Hepatocyte (in vitro differentiated cells): ENCODE measurements around the gene PSMB7. TPM values are rescaled to one million over a fixed set of nuclear protein-coding genes. Genes with fewer than 3 reads are reported as not detected.

Experiments used
- DNase-seq: peaks from one replicate; pipeline ENCODE4 v3.0.0-alpha.2; 2016; ENCODE audit warnings: low spot score
- H2AFZ ChIP-seq: fragments of 200-600 bp; sonication (generic); 2 replicates; pipeline ENCODE4 v1.6.0; 2016; ENCODE audit warnings: antibody characterized with exemption, mild to moderate bottlenecking
- H3K27ac ChIP-seq: fragments of 200-600 bp; sonication (generic); 2 replicates; pipeline ENCODE4 v1.5.1; 2016; ENCODE audit warnings: mild to moderate bottlenecking
- H3K27me3 ChIP-seq: fragments of 200-600 bp; sonication (generic); 2 replicates; pipeline ENCODE4 v1.6.1; 2016
- H3K36me3 ChIP-seq: fragments of 200-600 bp; sonication (generic); replicated peaks from 2 replicates; pipeline ENCODE4 v1.5.1; 2016; ENCODE audit warnings: low read depth; ENCODE audit not compliant: insufficient read depth
- H3K4me1 ChIP-seq: fragments of 200-600 bp; sonication (generic); 2 replicates; pipeline ENCODE4 v1.5.1; 2016; ENCODE audit warnings: mild to moderate bottlenecking, moderate library complexity; ENCODE audit not compliant: insufficient read depth
- H3K4me2 ChIP-seq: fragments of 200-600 bp; sonication (generic); 2 replicates; pipeline ENCODE4 v1.6.0; 2016
- H3K4me3 ChIP-seq: fragments of 200-600 bp; sonication (generic); 2 replicates; pipeline ENCODE4 v1.5.1; 2016; ENCODE audit warnings: mild to moderate bottlenecking
- H3K79me2 ChIP-seq: fragments of 200-600 bp; sonication (generic); 2 replicates; pipeline ENCODE4 v1.6.0; 2017; ENCODE audit warnings: mild to moderate bottlenecking
- H3K9me2 ChIP-seq: fragments of 200-600 bp; sonication (generic); replicated peaks from 2 replicates; pipeline ENCODE4 v1.6.0; 2017; ENCODE audit warnings: mild to moderate bottlenecking; ENCODE audit not compliant: insufficient read depth
- H3K9me3 ChIP-seq: fragments of 200-600 bp; sonication (generic); 2 replicates; pipeline ENCODE4 v1.5.1; 2016; ENCODE audit warnings: low read depth, mild to moderate bottlenecking
- H4K20me1 ChIP-seq: fragments of 200-600 bp; sonication (generic); 2 replicates; pipeline ENCODE4 v1.6.0; 2016; ENCODE audit warnings: mild to moderate bottlenecking; ENCODE audit not compliant: insufficient read depth, poor library complexity, severe bottlenecking
- CTCF ChIP-seq: fragments of 200-600 bp; sonication (generic); IDR thresholded peaks from 2 replicates; pipeline ENCODE4 v1.5.1; 2016; ENCODE audit warnings: antibody characterized with exemption, mild to moderate bottlenecking; ENCODE audit not compliant: poor library complexity
- EZH2 ChIP-seq: fragments of 200-600 bp; sonication (generic); IDR thresholded peaks from 2 replicates; pipeline ENCODE4 v1.6.1; 2016; ENCODE audit warnings: antibody characterized with exemption, mild to moderate bottlenecking, borderline replicate concordance
- EZH2phosphoT487 ChIP-seq: fragments of 200-600 bp; sonication (generic); IDR thresholded peaks from one replicate; pipeline ENCODE4 v1.6.1; 2018; ENCODE audit warnings: antibody characterized with exemption, mild to moderate bottlenecking, low read depth, moderate library complexity; ENCODE audit not compliant: unreplicated experiment, severe bottlenecking
- WGBS: methylation state at CpG from one replicate; pipeline ENCODE4 v1.1.6; 2016; ENCODE audit warnings: low lambda C conversion rate; ENCODE audit errors: missing lambda C conversion rate; 5-methylcytosine and 5-hydroxymethylcytosine counted together
- polyA plus RNA-seq: library from polyadenylated mRNA; unstranded; fragments of >200 nt; fragmentation: Nextera tagmentation; extraction: Ambion mirVana; gene quantifications from 2 replicates; pipeline ENCODE4 v1.2.1, GENCODE V29; 2016
- total RNA-seq: library from RNA; depleted of rRNA; stranded (reverse); fragments of >200 nt; gene quantifications from 2 replicates; pipeline ENCODE4 v1.2.3, GENCODE V29; 2014

The PSMB7 gene
- total and polyA plus RNA-seq, 2 experiments from 2014 or later, result 189 to 197 TPM

- Histone ChIP-seq H3K36me3 (no peaks in the 10 kb centered on the region), H3K4me1 (no peaks in the 10 kb centered on the region), H2AFZ (no peak overlapping the region), H3K4me3 (no peak overlapping the region), H3K4me2 (no peak overlapping the region), H3K27ac (no peak overlapping the region), H4K20me1 (peaks cover 29% of the 10 kb centered on the region), H3K9me2 (no peaks in the 10 kb centered on the region), H3K27me3 (no peaks in the 10 kb centered on the region), H3K9me3 (no peaks in the 10 kb centered on the region), H3K79me2 (peaks cover 61% of the 10 kb centered on the region)
- WGBS, result 96% methylated on average over 4 of the region's 4 CpGs
- TF ChIP-seq EZH2phosphoT487 (no peak), EZH2 (no peak), CTCF (no peak)
- no peak for DNase-seq
These were observed 12.0 kb downstream of the PSMB7 start for GRCh38 chr9:124403246-124403645.

GRCh38 chr9:124399968-124400940 is 15.0 kb downstream of the PSMB7 start:
- Histone ChIP-seq H3K9me2 (no peaks in the 10 kb centered on the region), H3K9me3 (no peaks in the 10 kb centered on the region), H3K36me3 (no peaks in the 10 kb centered on the region), H3K4me3 (no peak overlapping the region), H3K4me2 (no peak overlapping the region), H2AFZ (no peak overlapping the region), H3K4me1 (no peaks in the 10 kb centered on the region), H3K79me2 (peaks cover 68% of the 10 kb centered on the region), H3K27me3 (no peaks in the 10 kb centered on the region), H4K20me1 (peaks cover 30% of the 10 kb centered on the region), H3K27ac (no peak overlapping the region)
- 75% methylated on average over 15 of the region's 15 CpGs for WGBS
- no peak for DNase-seq
- TF ChIP-seq CTCF, result no peak

GRCh38 chr9:124399323-124399967 is 15.8 kb downstream of the PSMB7 start:
- H3K4me2 ChIP-seq, result no peak overlapping the region
- no peak overlapping the region for H3K27ac ChIP-seq
- H3K36me3 ChIP-seq, result no peaks in the 10 kb centered on the region
- no peaks in the 10 kb centered on the region for H3K27me3 ChIP-seq
- no peak overlapping the region for H3K4me3 ChIP-seq
- H3K79me2 ChIP-seq, result peaks cover 71% of the 10 kb centered on the region
- 88% methylated on average over 12 of the region's 12 CpGs for WGBS
- DNase-seq, result no peak
- H3K4me1 ChIP-seq, result no peaks in the 10 kb centered on the region
- no peaks in the 10 kb centered on the region for H3K9me2 ChIP-seq
- H3K9me3 ChIP-seq, result no peaks in the 10 kb centered on the region
- peaks cover 36% of the 10 kb centered on the region for H4K20me1 ChIP-seq
- no peak for TF ChIP-seq EZH2phosphoT487
- no peak for TF ChIP-seq CTCF
- no peak for TF ChIP-seq EZH2
- H2AFZ ChIP-seq, result no peak overlapping the region
